H1 (cell line): Measurements from ENCODE around the gene PLXNB3. TPM values are rescaled to one million over a fixed set of nuclear protein-coding genes. Genes with fewer than 3 reads are reported as not detected.
"Not testable (repeated sequence)": the region's sequence is repeated elsewhere in the genome, so short reads cannot be mapped to it uniquely, and the experiment has no call there.

Experiments
- CTCF ChIA-PET: fragments of 300-600 bp; sonication (Branson Sonifier 250); formaldehyde crosslinking; loops from one replicate; lab custom pipeline; 2021; ENCODE audit not compliant: partially characterized antibody; lab: Charles Lee
- POLR2A ChIA-PET: fragments of 300-600 bp; sonication (Branson Sonifier 250); formaldehyde crosslinking; loops from one replicate; lab custom pipeline; 2021; ENCODE audit warnings: inconsistent platforms; ENCODE audit not compliant: partially characterized antibody; lab: Charles Lee
- DNase-seq, 2 experiments: peaks; one replicate each; pipeline versions ENCODE4 v3.0.0 to v3.0.0-alpha.2; 2010 to 2022; ENCODE audit warnings: low spot score in 2 of 2, low read depth in 1 of 2, mixed read lengths in 1 of 2
- FAIRE-seq: peaks from 2 replicates; lab custom pipeline; 2011; peaks lifted over from hg19 to GRCh38; lab: Jason Lieb, UNC
- H2AFZ ChIP-seq: 2 replicates; pipeline ENCODE4 v1.8.1; 2012; ENCODE audit warnings: low read length, inconsistent platforms
- H2AK5ac ChIP-seq: 2 replicates; pipeline ENCODE4 v1.6.1; 2013; ENCODE audit warnings: low read depth, low read length
- H2BK120ac ChIP-seq: replicated peaks from 2 replicates; pipeline ENCODE3; 2013; ENCODE audit warnings: low read depth, low read length, inconsistent platforms
- H2BK12ac ChIP-seq: 2 replicates; pipeline ENCODE4 v1.6.1; 2013; ENCODE audit warnings: low read depth, low read length
- H2BK15ac ChIP-seq: 2 replicates; pipeline ENCODE4 v1.6.1; 2013; ENCODE audit warnings: low read length
- H2BK20ac ChIP-seq: 2 replicates; pipeline ENCODE4 v1.6.1; 2013; ENCODE audit warnings: low read length
- H2BK5ac ChIP-seq: 2 replicates; pipeline ENCODE4 v1.6.1; 2013; ENCODE audit warnings: low read depth, low read length
- H3K14ac ChIP-seq: 2 replicates; pipeline ENCODE4 v1.6.1; 2013; ENCODE audit warnings: inconsistent platforms; ENCODE audit not compliant: insufficient read length
- H3K18ac ChIP-seq: 2 replicates; pipeline ENCODE4 v1.6.1; 2013; ENCODE audit warnings: low read length; ENCODE audit errors: extremely low read depth
- H3K23ac ChIP-seq: 2 replicates; pipeline ENCODE4 v1.6.1; 2013; ENCODE audit warnings: inconsistent platforms; ENCODE audit not compliant: insufficient read length
- H3K23me2 ChIP-seq: 2 replicates; pipeline ENCODE4 v1.6.1; 2013; ENCODE audit warnings: low read depth, low read length
- H3K27ac ChIP-seq: 2 replicates; pipeline ENCODE4 v1.6.1; 2011; ENCODE audit warnings: low read depth, low read length, inconsistent platforms
- H3K27me3 ChIP-seq, 4 experiments: replicated peaks in 1 of 4; 1 replicate in 1 of 4; 2 replicates in 3 of 4; pipeline versions ENCODE4 v1.6.1 to v1.8.1; 2011 to 2013; ENCODE audit warnings: low read length in 3 of 4, mild to moderate bottlenecking in 3 of 4, inconsistent platforms in 2 of 4, mixed read lengths in 2 of 4, moderate library complexity in 1 of 4; ENCODE audit not compliant: control insufficient read depth in 3 of 4, insufficient read depth in 3 of 4; ENCODE audit errors: extremely low read depth in 1 of 4
- H3K36me3 ChIP-seq, 4 experiments: 2 replicates each; pipeline versions ENCODE4 v1.6.1 to v1.8.1; 2011 to 2013; ENCODE audit warnings: mild to moderate bottlenecking in 4 of 4, low read length in 3 of 4, moderate library complexity in 2 of 4, control low read depth in 1 of 4, inconsistent platforms in 1 of 4; ENCODE audit not compliant: insufficient read depth in 4 of 4, control insufficient read depth in 2 of 4
- H3K4ac ChIP-seq: replicated peaks from 2 replicates; pipeline ENCODE3; 2013; ENCODE audit warnings: low read length, low read depth, mixed read lengths, inconsistent platforms; ENCODE audit not compliant: insufficient read length
- H3K4me1 ChIP-seq, 4 experiments: replicated peaks in 1 of 4; 1 replicate in 1 of 4; 2 replicates in 3 of 4; pipeline versions ENCODE4 v1.6.1 to v1.8.1; 2011 to 2013; ENCODE audit warnings: low read length in 3 of 4, inconsistent platforms in 2 of 4, mixed read lengths in 1 of 4; ENCODE audit not compliant: insufficient read depth in 4 of 4, control insufficient read depth in 3 of 4
- H3K4me2 ChIP-seq, 2 experiments: 2 replicates each; pipeline versions ENCODE4 v1.6.1 to v1.8.1; 2011 to 2013; ENCODE audit warnings: low read depth in 2 of 2, low read length in 2 of 2, control low read depth in 1 of 2, inconsistent platforms in 1 of 2, mild to moderate bottlenecking in 1 of 2; ENCODE audit not compliant: insufficient read depth in 1 of 2
- H3K4me3 ChIP-seq, 4 experiments: fragments of 200-600, 300-600 bp in 1 of 4; sonication (generic), shearing (Covaris generic), sonication (Bioruptor Twin) in 1 of 4; 2 replicates each; pipeline versions ENCODE4 v1.5.1 to v1.8.1; 2011 to 2016; ENCODE audit warnings: low read length in 4 of 4, low read depth in 3 of 4, control low read depth in 2 of 4, inconsistent platforms in 2 of 4, mild to moderate bottlenecking in 2 of 4, mixed read lengths in 1 of 4, moderate library complexity in 1 of 4; ENCODE audit not compliant: insufficient read depth in 2 of 4; ENCODE audit errors: extremely low read depth in 1 of 4
- H3K56ac ChIP-seq: replicated peaks from 2 replicates; pipeline ENCODE3; 2013; ENCODE audit warnings: low read depth, mild to moderate bottlenecking, mixed read lengths, low read length, inconsistent platforms; ENCODE audit not compliant: insufficient read length
- H3K79me1 ChIP-seq: 2 replicates; pipeline ENCODE4 v1.6.1; 2013; ENCODE audit warnings: low read depth, low read length, control low read depth
- H3K79me2 ChIP-seq, 2 experiments: 2 replicates each; pipeline versions ENCODE4 v1.6.1 to v1.8.1; 2012 to 2013; ENCODE audit warnings: low read length in 2 of 2, mild to moderate bottlenecking in 2 of 2, inconsistent platforms in 1 of 2; ENCODE audit not compliant: insufficient read depth in 2 of 2, control insufficient read depth in 1 of 2
- H3K9ac ChIP-seq, 4 experiments: replicated peaks in 1 of 4; 1 replicate in 1 of 4; 2 replicates in 3 of 4; pipeline versions ENCODE4 v1.6.1 to v1.8.1; 2011 to 2013; ENCODE audit warnings: low read depth in 3 of 4, low read length in 3 of 4, control low read depth in 2 of 4, mild to moderate bottlenecking in 2 of 4, moderate library complexity in 2 of 4, inconsistent platforms in 1 of 4; ENCODE audit errors: extremely low read depth in 1 of 4
- H3K9me3 ChIP-seq, 2 experiments: 2 replicates each; pipeline versions ENCODE4 v1.6.1 to v1.8.1; 2012 to 2013; ENCODE audit warnings: mild to moderate bottlenecking in 2 of 2, moderate library complexity in 2 of 2, control low read depth in 1 of 2, inconsistent platforms in 1 of 2, low read depth in 1 of 2, low read length in 1 of 2, mixed read lengths in 1 of 2; ENCODE audit not compliant: insufficient read depth in 2 of 2
- H4K20me1 ChIP-seq, 2 experiments: replicated peaks in 1 of 2; 2 replicates each; pipeline versions ENCODE3 to v1.8.1; 2011 to 2013; ENCODE audit warnings: inconsistent platforms in 2 of 2, low read length in 2 of 2, mild to moderate bottlenecking in 1 of 2; ENCODE audit not compliant: insufficient read depth in 2 of 2, control insufficient read depth in 1 of 2
- H4K5ac ChIP-seq: 2 replicates; pipeline ENCODE4 v1.6.1; 2013; ENCODE audit warnings: low read length, low read depth, mixed read lengths, inconsistent platforms; ENCODE audit not compliant: insufficient read length
- H4K8ac ChIP-seq: 2 replicates; pipeline ENCODE4 v1.8.0; 2013; ENCODE audit warnings: mild to moderate bottlenecking, moderate library complexity, low read length, inconsistent platforms; ENCODE audit not compliant: insufficient read depth; ENCODE audit errors: extremely low read depth
- H4K91ac ChIP-seq: replicated peaks from 2 replicates; pipeline ENCODE3; 2013; ENCODE audit warnings: low read length, mixed read lengths, inconsistent platforms; ENCODE audit not compliant: insufficient read length
- HDAC6 ChIP-seq: IDR thresholded peaks from one replicate; pipeline ENCODE4 v1.7.1; 2012; ENCODE audit warnings: low read depth, mild to moderate bottlenecking, inconsistent platforms, low read length, moderate library complexity
- JUN ChIP-seq: IDR thresholded peaks from 2 replicates; pipeline ENCODE4 v1.6.1; 2011; ENCODE audit warnings: low read depth, mild to moderate bottlenecking, improper control_type of control experiment, low read length
- SAP30 ChIP-seq: fragments of 300-600 bp; sonication (generic); IDR thresholded peaks from 2 replicates; pipeline ENCODE4 v1.7.1; 2012; ENCODE audit warnings: low read length, moderate library complexity, mild to moderate bottlenecking, inconsistent platforms; ENCODE audit not compliant: insufficient read depth, insufficient replicate concordance
- SP1 ChIP-seq: IDR thresholded peaks from 2 replicates; pipeline ENCODE4 v1.6.1; 2011; ENCODE audit warnings: low read depth, low read length
- SUZ12 ChIP-seq: fragments of 200-600 bp; sonication (generic); IDR thresholded peaks from 2 replicates; pipeline ENCODE4 v1.6.1; 2012; ENCODE audit warnings: mild to moderate bottlenecking, inconsistent platforms, low read length, moderate library complexity, mixed read lengths
- WGBS, 2 experiments: shearing (Covaris generic) in 1 of 2; methylation state at CpG; one replicate each; pipeline versions ENCODE4 v1.1.6 to v1.1.7; 2013 to 2015; ENCODE audit warnings: low lambda C conversion rate in 2 of 2, mixed read lengths in 2 of 2, inconsistent platforms in 1 of 2, low coverage in 1 of 2, missing lambda C conversion rate in 1 of 2; ENCODE audit not compliant: insufficient replicate concordance in 2 of 2, insufficient coverage in 1 of 2, insufficient read length in 1 of 2; ENCODE audit errors: extremely low coverage in 1 of 2, missing lambda C conversion rate in 1 of 2; 5-methylcytosine and 5-hydroxymethylcytosine counted together
- polyA plus RNA-seq, 7 experiments: library from polyadenylated mRNA; depleted of rRNA in 3 of 7; stranded (reverse) in 5 of 7; unstranded in 2 of 7; fragments of >200 nt in 5 of 7; fragments of 200-250 nt in 2 of 7; gene quantifications; 1 replicate in 5 of 7; 2 replicates in 1 of 7; 4 replicates in 1 of 7; pipeline versions ENCODE4 v1.2.1 to v1.2.3, GENCODE V29; 2011 to 2013; ENCODE audit warnings: missing spikeins in 2 of 7, mixed read lengths in 2 of 7
- total RNA-seq: library from RNA; stranded (reverse); fragmentation: NEBNext Ultra II Directional; extraction: Animal tissue kit (Norgen Biotek cat#: 25700); gene quantifications from 2 replicates; pipeline ENCODE4 v1.2.1, GENCODE V29; 2021

The PLXNB3 gene
- total and polyA plus RNA-seq, 2 of the 8 experiments (the other 6 are each of a cell fraction or from before 2014, with no cell fraction given), result 1.2 to 2.7 TPM

DNA sequence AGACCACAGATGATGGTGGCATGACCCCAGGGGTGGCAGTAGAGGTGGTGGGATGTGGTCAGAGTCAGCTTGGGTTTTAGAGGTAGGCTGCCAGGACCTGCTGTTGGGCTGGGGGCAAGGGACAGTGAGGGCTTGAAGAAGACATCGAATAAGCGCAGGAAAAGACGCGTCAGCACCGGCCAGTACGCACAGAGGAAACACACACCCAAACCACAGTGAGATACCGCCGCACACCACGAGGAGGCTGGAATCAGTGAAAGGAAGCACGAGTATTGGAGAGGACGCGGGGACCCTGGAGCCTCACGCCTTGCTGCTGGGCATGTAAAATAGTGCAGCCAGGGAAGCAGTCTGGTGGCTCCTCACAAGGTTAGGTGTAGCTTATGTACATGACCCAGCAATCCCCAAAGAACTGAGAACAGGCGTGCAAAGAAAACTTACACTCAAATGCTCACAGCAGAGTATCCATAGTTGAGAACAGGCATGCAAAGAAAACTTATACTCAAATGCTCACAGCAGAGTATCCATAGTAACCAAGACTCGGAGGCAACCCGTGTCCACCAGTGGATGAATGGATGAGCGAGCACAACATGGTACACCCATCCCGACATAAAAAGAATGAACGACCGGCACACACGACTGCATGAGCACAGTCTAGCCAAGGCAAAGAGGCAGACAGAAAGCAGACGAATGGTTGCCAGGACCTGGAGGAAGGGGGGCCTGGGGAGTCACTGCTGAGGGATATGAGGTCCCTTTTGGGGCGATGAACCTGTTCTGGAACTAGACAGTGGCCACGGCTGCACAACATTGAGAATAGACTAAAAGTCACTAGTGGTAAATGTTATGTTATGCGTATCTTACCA is 53.0 kb downstream of the PLXNB3 start (continued):
- TF ChIP-seq JUN (no peak), SP1 (no peak), SAP30 (no peak), HDAC6 (no peak), SUZ12 (no peak)

DNA sequence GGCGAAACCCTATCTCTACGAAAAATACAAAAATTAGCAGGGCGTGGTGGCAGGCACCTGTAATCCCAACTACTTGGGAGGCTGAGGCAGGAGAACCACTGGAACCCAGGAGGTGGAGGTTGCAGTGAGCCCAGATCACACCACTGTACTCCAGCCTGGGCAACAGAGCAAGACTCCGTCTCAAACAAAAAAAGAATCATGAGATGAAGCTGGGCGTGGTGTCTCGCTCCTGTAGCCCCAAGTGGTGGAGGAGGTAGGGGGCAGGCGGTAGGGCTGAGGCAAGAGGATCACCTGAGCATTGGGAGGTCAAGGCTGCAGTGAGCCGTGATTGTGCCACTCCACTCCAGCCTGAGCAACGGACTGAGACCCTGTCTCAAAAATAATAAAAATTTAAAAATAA is 54.0 kb downstream of the PLXNB3 start:
- ChIA-PET POLR2A (interaction anchor here (0.8 to 3.6 kb wide), 8 partner anchors 10 to 153 kb away, joined by 3 to 23 read pairs (median 6); partner anchors contain the start of genes IDH3G and SSR4), CTCF (interaction anchor here (0.7 to 2.2 kb wide), 8 partner anchors 9 to 133 kb away, joined by 3 to 6 read pairs (median 4); partner anchors contain the start of gene L1CAM)
- H3K4me3 ChIP-seq, H3K56ac ChIP-seq, H2AFZ ChIP-seq, H2BK5ac ChIP-seq, H2BK15ac ChIP-seq, H2BK12ac ChIP-seq, H3K14ac ChIP-seq, DNase-seq, H4K5ac ChIP-seq, H3K4ac ChIP-seq, H4K91ac ChIP-seq, H3K79me1 ChIP-seq, H3K27me3 ChIP-seq, H3K9me3 ChIP-seq, H2AK5ac ChIP-seq, H2BK120ac ChIP-seq, FAIRE-seq, H3K23ac ChIP-seq, H3K27ac ChIP-seq, H2BK20ac ChIP-seq, H3K23me2 ChIP-seq, H4K8ac ChIP-seq, H3K36me3 ChIP-seq, H3K18ac ChIP-seq: not testable (repeated sequence)
- Histone ChIP-seq H3K4me1 (peaks cover 3 to 21% (median 7%) of the 10 kb centered on the region in 4 experiments), H4K20me1 (peaks cover 0 to 15% of the 10 kb centered on the region in 2 experiments), H3K9ac (peak overlapping the region in 1 of 4 experiments; percentile 0; a peak in 1 of 7 replicates), H3K79me2 (peaks cover 17 to 79% of the 10 kb centered on the region in 2 experiments), H3K4me2 (peak overlapping the region in 1 of 2 experiments; percentile 80; a peak in 2 of 4 replicates)
- WGBS, 2 experiments, result 90% methylated on average over 7 of the region's 9 CpGs; no CpG with 5 or more reads in 1 of the 2 experiments
